Natural killer cell (primary cell): Measurements from ENCODE around the gene CTTN. TPM values are rescaled to one million over a fixed set of nuclear protein-coding genes. Genes with fewer than 3 reads are reported as not detected.
"Not testable (repeated sequence)": the region's sequence is repeated elsewhere in the genome, so short reads cannot be mapped to it uniquely, and the experiment has no call there.

Experiments
- ATAC-seq, 3 donors: fragments of 150-1000 bp in 2 of 3; fragments of 200-7000 bp in 1 of 3; cut with Tn5 transposase; 1 replicate in 1 of 3; 2 replicates in 2 of 3; pipeline ENCODE4 v1.10.0; 2021; ENCODE audit warnings: mild to moderate bottlenecking in 2 of 3, moderate library complexity in 2 of 3
- DNase-seq, 2 donors: peaks; one replicate each; pipeline versions ENCODE4 v3.0.0 to v3.0.0-alpha.2; 2013 to 2021; ENCODE audit warnings: mixed read lengths in 1 of 2
- H3K27ac ChIP-seq: one replicate; pipeline ENCODE4 v1.5.1; 2013; ENCODE audit warnings: mild to moderate bottlenecking, low read length
- H3K27me3 ChIP-seq: one replicate; pipeline ENCODE4 v1.6.1; 2013; ENCODE audit warnings: low read length; ENCODE audit not compliant: control insufficient read depth, insufficient read depth
- H3K36me3 ChIP-seq: one replicate; pipeline ENCODE4 v1.6.1; 2013; ENCODE audit warnings: low read length; ENCODE audit not compliant: control insufficient read depth, insufficient read depth
- H3K4me1 ChIP-seq: one replicate; pipeline ENCODE4 v1.6.1; 2013; ENCODE audit warnings: low read length; ENCODE audit not compliant: control insufficient read depth, insufficient read depth
- H3K4me3 ChIP-seq: one replicate; pipeline ENCODE4 v1.5.1; 2013; ENCODE audit warnings: low read length
- H3K9me3 ChIP-seq: one replicate; pipeline ENCODE4 v1.6.1; 2013; ENCODE audit warnings: low read length; ENCODE audit not compliant: control insufficient read depth, insufficient read depth
- H3K27ac Mint-ChIP-seq, 2 donors: one replicate each; pipeline ENCODE4 v1.8.0; 2022; ENCODE audit warnings: mild to moderate bottlenecking in 2 of 2, mixed read lengths in 2 of 2, moderate library complexity in 1 of 2
- H3K27me3 Mint-ChIP-seq, 2 donors: one replicate each; pipeline ENCODE4 v1.8.0; 2022; ENCODE audit warnings: low read depth in 2 of 2, mixed read lengths in 2 of 2
- H3K36me3 Mint-ChIP-seq: one replicate; pipeline ENCODE4 v1.8.0; 2022; ENCODE audit warnings: mixed read lengths
- H3K4me1 Mint-ChIP-seq, 2 donors: one replicate each; pipeline ENCODE4 v1.8.0; 2022; ENCODE audit warnings: mixed read lengths in 2 of 2
- H3K4me3 Mint-ChIP-seq: one replicate; pipeline ENCODE4 v1.8.0; 2022; ENCODE audit warnings: mild to moderate bottlenecking, moderate library complexity, mixed read lengths
- H3K9me3 Mint-ChIP-seq, 2 donors: one replicate each; pipeline ENCODE4 v1.8.0; 2022; ENCODE audit warnings: mixed read lengths in 2 of 2
- CTCF ChIP-seq: fragments of 200-600 bp; IDR thresholded peaks from one replicate; pipeline ENCODE4 v1.8.0; 2022; ENCODE audit warnings: antibody characterized with exemption
- WGBS: methylation state at CpG from one replicate; pipeline ENCODE4 v1.1.7; 2013; ENCODE audit warnings: missing lambda C conversion rate; ENCODE audit not compliant: insufficient coverage; 5-methylcytosine and 5-hydroxymethylcytosine counted together
- intact Hi-C: fragments of 100-400 bp; cut with micrococcal nuclease; formaldehyde crosslinking; loops from one replicate; pipeline ENCODE4 v1.14.2; 2022
- total RNA-seq, 4 donors: library from RNA; stranded (reverse); fragments of 120-200 nt in 1 of 4; gene quantifications; one replicate each; pipeline versions ENCODE4 v1.2.3 to v1.2.4, GENCODE V29; 2013 to 2022

Gene CTTN
- total RNA-seq, 3 donors from 2014 or later (not counting 1 experiment from before 2014, with no cell fraction given) = 0.59 to 5.8 (median 1.8) TPM

- intact Hi-C loops = no loop called here
- no peak overlapping the region for H3K27ac ChIP-seq
- H3K27me3 Mint-ChIP-seq = peaks cover 30 to 54% of the 10 kb centered on the region in 2 donors
- peaks cover 28% of the 10 kb centered on the region for H3K9me3 ChIP-seq
- H3K4me1 Mint-ChIP-seq = no peaks in the 10 kb centered on the region
- H3K4me3 ChIP-seq = no peak overlapping the region
- H3K36me3 Mint-ChIP-seq = peaks cover 28% of the 10 kb centered on the region
- peak; percentile 22 for TF ChIP-seq CTCF
- DNase-seq (no peak), ATAC-seq (no peak)
- H3K27me3 ChIP-seq = peaks cover 2% of the 10 kb centered on the region
- 53% methylated on average over 1 of the region's 2 CpGs for WGBS
- H3K4me3 Mint-ChIP-seq = no peak overlapping the region
- H3K4me1 ChIP-seq = no peaks in the 10 kb centered on the region
- no peak overlapping the region for H3K27ac Mint-ChIP-seq
- H3K36me3 ChIP-seq = no peaks in the 10 kb centered on the region
- H3K9me3 Mint-ChIP-seq = peaks cover 13 to 20% of the 10 kb centered on the region in 2 donors
Measured at GRCh38 chr11:70448983-70449567, 50.7 kb downstream of the CTTN start.

GRCh38 chr11:70454197-70454767, 56.0 kb downstream of the CTTN start:
- ATAC-seq = no peak
- Histone ChIP-seq H3K9me3 (peaks cover 14% of the 10 kb centered on the region), H3K27me3 (peaks cover 2% of the 10 kb centered on the region), H3K36me3 (no peaks in the 10 kb centered on the region), H3K27ac (no peak overlapping the region), H3K4me1 (no peaks in the 10 kb centered on the region), H3K4me3 (no peak overlapping the region)
- Mint-ChIP-seq H3K27me3 (peaks cover 12 to 44% of the 10 kb centered on the region in 2 donors), H3K36me3 (peaks cover 15% of the 10 kb centered on the region), H3K4me3 (no peak overlapping the region), H3K9me3 (peaks cover 6 to 9% of the 10 kb centered on the region in 2 donors), H3K4me1 (no peaks in the 10 kb centered on the region), H3K27ac (no peak overlapping the region)
- intact Hi-C loops = no loop called here
- TF ChIP-seq CTCF = no peak
- no peak for DNase-seq
- WGBS = 91% methylated on average over 9 of the region's 9 CpGs

GRCh38 chr11:70454811-70455210, 56.5 kb downstream of the CTTN start:
- H3K27ac Mint-ChIP-seq, H3K27ac ChIP-seq, H3K36me3 ChIP-seq, H3K4me1 ChIP-seq, H3K9me3 ChIP-seq, H3K9me3 Mint-ChIP-seq, H3K36me3 Mint-ChIP-seq, H3K4me3 Mint-ChIP-seq, DNase-seq, intact Hi-C loops, H3K4me3 ChIP-seq, H3K27me3 ChIP-seq, ATAC-seq, H3K4me1 Mint-ChIP-seq: not testable (repeated sequence)
- peaks cover 10 to 41% of the 10 kb centered on the region in 2 donors for H3K27me3 Mint-ChIP-seq
- 97% methylated on average over 8 of the region's 9 CpGs for WGBS

GRCh38 chr11:70455354-70455753, 57.0 kb downstream of the CTTN start:
- Mint-ChIP-seq H3K9me3 (peaks cover 0 to under 1% of the 10 kb centered on the region in 2 donors), H3K36me3 (peaks cover 4% of the 10 kb centered on the region), H3K4me1 (no peaks in the 10 kb centered on the region), H3K27me3 (peaks cover 7 to 36% of the 10 kb centered on the region in 2 donors), H3K27ac (no peak overlapping the region), H3K4me3 (no peak overlapping the region)
- DNase-seq = no peak
- Histone ChIP-seq H3K27me3 (peaks cover 2% of the 10 kb centered on the region), H3K4me1 (no peaks in the 10 kb centered on the region), H3K27ac (no peak overlapping the region), H3K9me3 (peaks cover 7% of the 10 kb centered on the region), H3K36me3 (no peaks in the 10 kb centered on the region), H3K4me3 (no peak overlapping the region)
- ATAC-seq = no peak
- TF ChIP-seq CTCF = no peak
- WGBS = 89% methylated on average over 1 of the region's 1 CpG
- intact Hi-C loops = no loop called here
